ENCODE data around the gene DNMT3A.

DNMT3A gene

GRCh38 chr2:25253153-25253626 is 88.5 kb downstream of the DNMT3A start:
- no peak for DNase-seq

DNA sequence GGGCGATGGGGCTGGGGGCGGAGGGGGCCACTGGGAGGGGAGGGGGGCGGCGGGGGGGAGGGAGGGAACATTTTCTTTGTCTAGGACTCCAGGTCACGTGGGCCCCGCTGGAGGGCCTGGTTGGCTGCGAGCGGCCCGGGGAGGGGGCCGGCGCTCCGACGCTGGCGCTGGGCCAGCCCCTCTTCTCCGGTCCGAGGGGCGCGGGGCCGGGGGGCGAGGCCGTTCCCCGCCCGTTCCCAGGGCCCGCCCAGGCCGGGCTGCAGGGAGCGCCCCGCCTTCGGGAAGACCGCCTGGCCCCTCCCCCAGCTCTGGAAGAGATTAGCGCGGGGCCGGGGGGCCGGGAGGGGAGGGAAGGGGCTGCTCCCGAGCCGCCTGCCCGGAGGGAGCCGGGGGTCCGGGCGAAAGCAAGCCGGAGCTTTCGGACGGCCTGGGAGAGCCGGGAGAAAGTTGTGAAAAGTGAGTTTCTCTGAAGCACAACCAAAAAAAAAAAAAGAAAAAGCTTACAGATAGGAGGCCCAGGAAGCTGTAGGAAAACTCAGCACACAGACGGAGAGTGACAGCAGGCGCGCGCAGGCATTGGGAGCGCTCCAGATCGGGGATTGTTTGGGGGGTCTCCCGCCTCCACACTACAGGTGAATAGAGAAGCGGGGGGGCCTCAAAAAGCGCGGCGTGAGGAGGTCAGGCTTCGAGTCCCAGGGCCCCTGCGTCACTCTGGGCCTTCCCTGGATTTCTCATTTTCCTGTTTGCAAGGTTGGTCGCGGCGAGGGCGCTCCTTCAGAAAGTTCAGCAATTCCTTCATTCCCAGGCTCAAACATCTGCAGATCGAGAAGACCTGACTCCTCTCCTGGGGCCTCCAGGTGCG is 89.2 kb downstream of the DNMT3A start:
- DNase-seq, result peak; percentile 49

DNA sequence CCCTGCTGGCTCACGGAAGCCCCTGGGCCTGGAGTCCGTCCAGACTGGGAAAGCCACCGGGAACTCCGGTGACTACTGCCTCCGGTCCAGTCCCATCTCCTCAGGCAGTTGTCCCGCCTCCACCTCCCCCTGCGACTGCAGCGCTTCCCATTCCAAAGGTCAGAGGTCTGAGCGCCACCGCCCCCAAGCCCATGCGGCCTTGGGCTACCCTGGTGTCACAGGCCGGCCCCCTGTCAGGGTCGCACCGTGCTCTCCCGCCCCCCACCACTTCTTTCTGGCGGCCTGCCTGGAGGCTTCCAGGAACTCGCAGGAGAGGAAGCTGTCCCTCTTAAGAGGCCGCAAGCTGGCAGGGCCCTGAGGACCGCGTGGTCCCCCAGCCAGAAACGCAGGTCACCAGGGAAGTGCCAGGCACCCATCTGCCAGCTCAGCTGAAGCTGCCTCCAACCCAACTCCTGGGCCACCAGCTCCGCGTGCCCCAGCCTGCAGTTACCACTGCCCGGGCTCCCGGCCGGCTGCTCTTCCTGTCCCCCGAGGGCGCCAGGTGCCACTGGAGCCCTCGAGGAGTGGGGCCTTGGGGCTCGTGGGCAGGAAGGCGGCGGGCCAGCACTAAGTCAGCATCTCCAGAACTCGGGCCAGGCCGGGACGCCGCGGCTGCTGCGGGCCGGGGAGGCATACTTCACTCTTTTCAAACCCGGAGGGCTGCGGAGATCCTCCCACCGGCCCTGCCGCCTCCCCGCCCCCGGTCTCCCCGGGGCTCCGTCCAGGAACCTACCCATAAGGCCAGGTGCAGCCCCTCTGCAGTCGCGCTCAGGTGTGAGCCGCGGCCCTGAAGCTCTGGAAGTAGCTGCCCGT is 90.1 kb downstream of the DNMT3A start:
- peak; percentile 34 for DNase-seq

DNA sequence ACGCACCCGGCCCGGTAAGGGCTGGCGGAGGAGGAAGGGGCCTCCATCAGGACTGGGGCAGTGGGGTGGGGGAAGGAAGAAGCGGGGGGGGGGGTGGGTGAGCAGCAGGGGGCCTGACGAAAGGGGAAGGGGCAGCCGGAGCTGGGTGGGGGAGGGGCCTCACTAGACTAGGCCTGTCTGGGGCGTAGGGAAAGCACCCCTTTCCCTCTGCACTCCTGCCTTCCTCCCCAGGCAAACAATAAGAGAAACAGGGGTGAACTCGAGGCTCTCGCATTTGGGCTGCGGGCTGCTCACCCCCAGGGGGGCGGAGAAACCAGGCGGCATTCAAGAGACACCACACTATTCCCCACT is 90.7 kb downstream of the DNMT3A start:
- no peak for DNase-seq

DNA sequence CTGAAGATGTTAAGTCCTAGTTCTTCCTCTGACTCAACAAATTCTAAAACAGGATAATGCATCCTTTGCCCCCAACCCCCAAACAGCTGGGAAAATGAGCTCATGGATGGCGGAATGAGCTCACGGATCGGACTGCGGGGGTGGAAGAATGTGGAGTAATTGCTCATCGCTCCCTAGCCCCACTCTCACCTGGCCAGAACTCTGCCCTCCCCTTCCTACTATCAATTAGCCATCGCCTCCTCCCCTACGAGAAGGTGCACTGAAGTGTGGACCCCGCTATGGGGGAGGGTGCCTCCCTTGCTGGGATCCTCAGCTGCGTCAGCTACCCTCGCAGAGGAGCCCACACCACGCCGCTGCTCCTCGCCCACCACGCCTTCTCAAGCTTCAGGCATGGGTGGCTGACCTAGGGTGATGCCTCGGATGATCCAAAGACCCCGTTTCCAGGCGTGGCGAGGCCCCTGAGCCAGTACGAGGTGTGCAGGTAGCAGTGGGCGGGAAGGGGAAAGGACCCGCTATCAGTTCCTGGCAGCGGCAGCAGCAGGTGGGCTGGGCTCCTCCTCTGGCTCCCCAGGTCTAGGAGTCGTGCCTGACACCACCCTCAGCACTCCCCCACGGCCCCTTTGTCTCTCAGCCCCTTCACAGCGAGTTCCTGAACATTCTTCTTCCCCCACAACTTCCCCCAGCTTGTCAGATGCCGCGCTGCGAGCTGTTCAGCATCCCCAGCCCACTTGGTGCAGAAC is 91.2 kb downstream of the DNMT3A start:
- DNase-seq, result no peak

DNA sequence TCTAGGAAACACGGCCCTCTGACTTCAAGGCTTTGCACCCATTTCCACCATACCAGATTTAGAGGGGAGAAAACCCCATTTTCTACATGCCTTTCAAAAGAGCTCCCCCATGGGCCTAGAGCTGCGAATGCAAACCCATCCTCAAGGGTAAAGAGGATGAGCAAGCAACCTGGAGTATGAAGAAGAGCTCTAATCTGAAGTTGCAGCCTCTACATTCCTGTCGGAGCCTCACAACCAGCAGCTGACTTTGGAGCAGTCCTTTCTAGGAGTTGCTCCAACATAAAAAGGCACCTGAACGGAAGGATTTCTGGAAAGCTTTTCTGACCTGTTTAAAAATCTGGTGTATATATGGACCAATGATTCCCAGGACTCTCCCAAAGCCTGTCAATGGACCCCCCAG is 91.9 kb downstream of the DNMT3A start:
- DNase-seq, result no peak

- DNase-seq, result no peak
These were observed 93.8 kb downstream of the DNMT3A start for GRCh38 chr2:25247792-25248512.

DNA sequence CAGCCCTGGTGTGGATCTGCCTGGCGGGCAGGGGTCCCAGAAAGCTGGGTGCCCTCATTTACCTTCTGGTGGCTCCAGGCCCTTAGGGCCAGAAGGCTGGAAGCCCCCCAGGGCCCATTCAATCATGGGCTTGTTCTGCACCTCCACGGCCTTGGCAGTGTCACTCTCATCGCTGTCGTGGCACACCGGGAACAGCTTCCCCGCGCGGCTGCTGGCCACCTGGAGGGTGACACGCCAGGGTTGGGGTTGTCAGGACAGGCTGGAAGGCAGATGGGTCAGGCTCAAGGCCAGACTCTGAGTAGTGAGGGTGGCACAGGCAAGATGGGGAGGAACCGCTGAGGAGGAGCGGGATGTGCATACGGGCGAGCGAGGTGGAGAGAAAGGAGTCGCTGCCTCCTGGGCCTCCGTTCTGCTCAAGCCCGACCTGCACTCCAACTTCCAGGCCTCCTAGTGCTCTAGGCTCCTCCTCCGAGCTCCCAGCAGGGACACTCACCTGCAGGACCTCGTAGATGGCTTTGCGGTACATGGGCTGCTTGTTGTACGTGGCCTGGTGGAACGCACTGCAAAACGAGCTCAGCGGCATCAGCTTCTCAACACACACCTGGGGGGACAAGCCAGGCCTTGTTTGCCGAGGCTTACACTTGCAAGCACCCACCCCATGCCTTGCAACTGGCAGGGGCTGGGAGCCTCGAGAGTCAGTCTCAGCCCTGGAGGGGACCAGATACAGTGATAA is 95.0 kb downstream of the DNMT3A start:
- DNase-seq, result no peak

DNA sequence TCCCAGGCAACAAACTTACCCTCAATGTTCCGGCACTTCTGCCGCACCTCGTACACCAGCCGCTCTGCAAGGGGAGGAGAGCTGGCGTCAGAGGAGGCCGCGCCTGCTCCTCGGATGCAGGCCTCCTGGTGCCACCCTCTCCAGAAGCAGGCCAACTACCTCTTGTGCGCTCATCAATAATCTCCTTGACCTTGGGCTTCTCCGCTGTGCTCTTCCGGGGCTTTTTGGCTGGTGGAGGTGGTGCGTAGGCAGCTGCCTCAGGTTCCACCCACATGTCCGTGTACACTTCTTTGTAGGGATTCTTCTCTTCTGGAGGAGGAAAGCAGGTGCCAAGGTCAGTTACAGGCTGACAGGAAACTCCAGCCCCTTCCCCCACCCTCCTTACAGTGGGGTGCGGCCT is 95.7 kb downstream of the DNMT3A start:
- no peak for DNase-seq

GRCh38 chr2:25245141-25245540 is 96.6 kb downstream of the DNMT3A start:
- DNase-seq, result no peak

DNA sequence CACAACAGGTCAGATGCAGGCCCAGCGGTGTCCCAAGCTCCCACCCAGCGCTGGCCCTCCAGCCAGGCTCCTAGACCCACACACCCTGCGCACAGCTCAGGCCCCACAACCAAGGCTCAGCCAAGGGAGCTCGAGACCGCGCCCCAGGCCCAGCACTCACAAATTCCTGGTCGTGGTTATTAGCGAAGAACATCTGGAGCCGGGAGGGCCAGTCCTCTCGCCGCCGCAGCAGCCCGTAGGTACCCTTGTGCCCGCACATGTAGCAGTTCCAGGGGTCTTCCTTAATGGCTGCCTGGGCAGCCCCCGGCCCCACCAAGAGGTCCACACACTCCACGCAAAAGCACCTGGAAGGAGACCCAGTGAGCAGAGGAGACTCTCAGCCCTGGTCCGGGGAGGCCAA is 97.7 kb downstream of the DNMT3A start:
- no peak for DNase-seq

GRCh38 chr2:25241452-25241851 is 100.3 kb downstream of the DNMT3A start:
- no peak for DNase-seq

GRCh38 chr2:25240636-25241035 is 101.1 kb downstream of the DNMT3A start:
- no peak for DNase-seq

- no peak for DNase-seq
These were observed 102.8 kb downstream of the DNMT3A start for GRCh38 chr2:25238920-25239319.

GRCh38 chr2:25237764-25238163 is 104.0 kb downstream of the DNMT3A start:
- no peak for DNase-seq

- DNase-seq, result no peak
These were observed 105.0 kb downstream of the DNMT3A start for GRCh38 chr2:25236736-25237135.

GRCh38 chr2:25234738-25235137 is 107.0 kb downstream of the DNMT3A start:
- no peak for DNase-seq

DNA sequence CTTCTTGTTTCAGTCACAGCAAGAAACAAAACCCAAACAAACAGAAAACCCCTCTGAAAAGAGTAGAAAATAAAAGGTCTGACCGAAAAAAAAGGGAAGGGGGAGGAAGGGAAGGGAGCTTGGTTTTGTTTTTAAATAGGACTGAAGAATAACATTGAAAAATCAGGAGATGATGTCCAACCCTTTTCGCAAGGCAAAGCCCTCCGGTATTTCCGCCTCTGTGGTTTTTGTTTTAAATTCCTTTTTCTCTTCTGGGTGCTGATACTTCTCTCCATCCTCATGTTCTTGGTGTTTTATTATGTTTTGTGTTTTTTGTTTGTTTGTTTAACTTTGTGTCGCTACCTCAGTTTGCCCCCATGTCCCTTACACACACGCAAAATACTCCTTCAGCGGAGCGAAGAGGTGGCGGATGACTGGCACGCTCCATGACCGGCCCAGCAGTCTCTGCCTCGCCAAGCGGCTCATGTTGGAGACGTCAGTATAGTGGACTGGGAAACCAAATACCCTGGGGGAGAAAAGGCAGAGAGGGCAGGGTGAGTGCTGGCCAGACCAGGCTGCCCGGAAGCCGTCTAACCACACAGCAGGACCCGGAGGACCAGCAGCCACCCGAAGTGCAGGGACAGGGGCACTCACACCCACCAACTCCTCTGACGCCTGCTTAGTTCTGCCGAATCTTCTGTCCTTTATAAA is 107.7 kb downstream of the DNMT3A start:
- DNase-seq, result no peak

DNA sequence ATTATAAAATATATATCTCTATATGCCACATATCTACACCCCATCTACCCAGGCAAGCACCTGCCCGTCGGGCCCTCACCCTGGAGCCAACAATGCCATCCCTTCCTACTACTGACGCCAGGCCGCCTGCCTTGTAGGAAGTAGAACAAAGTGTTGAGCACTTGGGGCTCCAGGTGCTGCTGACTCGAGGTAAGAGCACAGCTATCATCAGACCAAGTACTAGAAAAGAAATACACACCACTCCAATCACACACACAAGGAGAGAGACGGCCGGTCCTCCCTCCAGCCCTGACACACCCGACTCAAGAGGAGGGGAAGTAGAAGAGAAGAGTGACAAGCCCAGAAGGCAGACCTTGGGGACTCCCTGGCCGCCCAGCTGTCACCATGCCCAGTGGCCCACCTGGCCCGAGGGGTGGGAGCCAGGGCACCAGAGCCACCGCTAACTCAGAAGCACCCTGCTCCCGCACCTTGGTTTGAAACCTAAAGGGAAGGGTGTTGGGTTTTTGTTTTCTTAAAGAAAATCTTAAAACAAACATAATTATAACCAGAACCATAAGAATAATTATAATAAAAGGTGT is 109.4 kb downstream of the DNMT3A start:
- DNase-seq, result no peak

DNA sequence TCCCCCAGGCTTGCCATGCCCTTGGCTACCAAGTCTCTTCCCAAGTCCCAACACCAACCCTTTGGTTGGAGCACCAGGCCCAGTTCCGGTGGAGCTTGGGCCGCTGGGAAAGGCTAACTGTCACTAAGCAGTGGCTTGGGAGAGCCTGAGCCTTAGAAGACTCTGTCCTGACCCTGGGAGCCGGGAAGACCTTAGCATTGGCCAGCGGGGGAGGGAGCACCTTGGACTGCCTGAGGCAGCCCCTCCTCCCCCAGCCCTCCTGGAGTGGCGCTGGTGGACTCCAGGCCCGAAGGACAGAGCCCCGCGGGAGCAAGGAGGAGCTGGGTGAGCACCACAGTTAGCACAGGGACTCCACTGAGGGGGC is 110.8 kb downstream of the DNMT3A start:
- DNase-seq, result no peak

Measured in activated CD4-positive, alpha-beta T cell treated with anti-CD3 and anti-CD28 coated beads, Interleukin-2, amount 50 U/mL, for 16 hours (primary cell).